Right ventricle myocardium inferior (tissue), 1 donor: ENCODE measurements around the gene MYCN. TPM values are rescaled to one million over a fixed set of nuclear protein-coding genes. Genes with fewer than 3 reads are reported as not detected.
"Not testable (repeated sequence)": the region's sequence is repeated elsewhere in the genome, so short reads cannot be mapped to it uniquely, and the experiment has no call there.

Experiments used
- ATAC-seq: fragments of 200-7000 bp; cut with Tn5 transposase; one replicate; pipeline ENCODE4 v1.9.1; 2020; ENCODE audit warnings: mild to moderate bottlenecking, moderate library complexity
- DNase-seq: peaks from one replicate; pipeline ENCODE4 v3.0.0; 2021; ENCODE audit errors: missing footprints
- intact Hi-C: fragments of 100-400 bp; cut with DNase I; formaldehyde crosslinking; loops from one replicate; pipeline ENCODE4 v1.11.0; 2022
- total RNA-seq: library from RNA; stranded (reverse); fragmentation: NEBNext Ultra II Directional; extraction: Animal tissue kit (Norgen Biotek cat#: 25700); gene quantifications from one replicate; pipeline ENCODE4 v1.2.1, GENCODE V29; 2021
- donor health status: DM: no; HTN: yes; CAD: no; lungs with severe emphysema.

MYCN gene
- total RNA-seq, 1 donor from 2014 or later: 0.54 TPM

GRCh38 chr2:15927551-15928218 is 12.7 kb upstream of the MYCN start:
- DNase-seq (no peak), ATAC-seq (no peak)
- intact Hi-C loops: no loop called here

- intact Hi-C loops, DNase-seq, ATAC-seq: not testable (repeated sequence)
Observed at GRCh38 chr2:15929008-15929407, 11.3 kb upstream of the MYCN start.

- no peak for DNase-seq
- intact Hi-C loops: no loop called here
- no peak for ATAC-seq
Observed at GRCh38 chr2:15929861-15930260, 10.5 kb upstream of the MYCN start.

- ATAC-seq: no peak
- intact Hi-C loops: no loop called here
- DNase-seq: no peak
Observed at GRCh38 chr2:15930589-15931318, 9.6 kb upstream of the MYCN start.

GRCh38 chr2:15931319-15931890 is 8.9 kb upstream of the MYCN start:
- intact Hi-C loops: no loop called here
- ATAC-seq (no peak), DNase-seq (no peak)

GRCh38 chr2:15931950-15932349 is 8.4 kb upstream of the MYCN start:
- no peak for ATAC-seq
- no peak for DNase-seq
- intact Hi-C loops: no loop called here

- no peak for ATAC-seq
- no peak for DNase-seq
- intact Hi-C loops: no loop called here
Observed at GRCh38 chr2:15932394-15933183, 7.8 kb upstream of the MYCN start.

- ATAC-seq (no peak), DNase-seq (no peak)
- intact Hi-C loops: no loop called here
Observed at GRCh38 chr2:15933184-15933845, 7.0 kb upstream of the MYCN start.

- intact Hi-C loops: no loop called here
- DNase-seq (no peak), ATAC-seq (no peak)
Observed at GRCh38 chr2:15934291-15934945, 5.9 kb upstream of the MYCN start.

- no peak for DNase-seq
- no peak for ATAC-seq
- intact Hi-C loops: loop anchor here (5.0 kb wide), 1 partner anchor 572 kb away; no protein-coding TSS in a partner anchor
Observed at GRCh38 chr2:15935189-15935588, 5.2 kb upstream of the MYCN start.

GRCh38 chr2:15935675-15936074 is 4.7 kb upstream of the MYCN start:
- ATAC-seq (no peak), DNase-seq (no peak)
- intact Hi-C loops: loop anchor here (5.0 kb wide), 1 partner anchor 572 kb away; no protein-coding TSS in a partner anchor

- no peak for ATAC-seq
- DNase-seq: no peak
- intact Hi-C loops: loop anchor here (5.0 kb wide), 1 partner anchor 571 kb away; no protein-coding TSS in a partner anchor
Observed at GRCh38 chr2:15936277-15937104, 3.9 kb upstream of the MYCN start.

GRCh38 chr2:15937105-15937881 is 3.1 kb upstream of the MYCN start:
- intact Hi-C loops: loop anchor here (5.0 kb wide), 1 partner anchor 570 kb away; no protein-coding TSS in a partner anchor
- DNase-seq (no peak), ATAC-seq (no peak)

- ATAC-seq (no peak), DNase-seq (no peak)
- intact Hi-C loops: loop anchor here (2.0 to 5.0 kb wide), 2 partner anchors 569 to 671 kb away; no protein-coding TSS in a partner anchor
Observed at GRCh38 chr2:15937882-15938802, 2.2 kb upstream of the MYCN start.

- no peak for DNase-seq
- intact Hi-C loops: loop anchor here (2.0 to 5.0 kb wide), 2 partner anchors 568 to 670 kb away; no protein-coding TSS in a partner anchor
- ATAC-seq: no peak
Observed at GRCh38 chr2:15938803-15939555, 1.4 kb upstream of the MYCN start.
